ENCODE measurements around the gene FBLN1. TPM values are rescaled to one million over a fixed set of nuclear protein-coding genes. Genes with fewer than 3 reads are reported as not detected.

Gene FBLN1
- total and polyA plus RNA-seq, 9 of the 15 experiments (the other 6 are each of a cell fraction or from before 2014, with no cell fraction given): 0.66 TPM; not detected in 8

DNA sequence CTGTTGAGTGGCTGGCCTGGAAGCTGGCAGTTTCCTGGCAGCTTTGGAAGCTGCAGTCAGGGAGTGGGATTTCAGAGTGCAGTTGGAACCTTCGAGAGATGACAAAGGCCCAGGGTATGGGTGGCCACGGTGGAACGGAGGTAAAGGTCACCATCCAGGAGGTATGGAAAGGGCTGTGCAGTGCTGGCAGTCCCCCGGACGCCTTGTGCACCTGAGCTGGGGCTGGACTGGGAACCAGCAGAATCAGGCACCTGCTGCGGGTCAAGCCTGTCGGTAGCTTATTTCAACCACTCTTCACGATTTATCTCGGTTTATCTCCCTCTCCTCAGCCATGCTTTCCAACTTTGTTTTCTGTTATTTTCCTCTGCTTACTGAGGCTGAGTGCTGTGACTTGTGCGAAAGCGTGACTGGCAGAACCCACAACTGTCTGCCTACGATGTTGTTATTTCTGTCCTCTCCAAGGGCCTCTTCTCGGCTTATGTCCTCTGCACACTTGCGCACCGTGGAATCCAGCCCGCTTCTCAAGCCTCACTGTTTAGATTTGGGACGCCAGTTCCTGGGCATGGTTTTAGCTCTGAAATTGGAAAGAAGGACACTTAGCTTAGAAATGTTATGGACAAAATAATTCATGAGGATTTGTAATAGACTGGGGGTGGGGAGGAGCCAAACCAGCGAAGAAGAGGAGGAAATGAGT, 145.0 kb downstream of the FBLN1 start (continued):
- TF ChIP-seq, protein P1, sequence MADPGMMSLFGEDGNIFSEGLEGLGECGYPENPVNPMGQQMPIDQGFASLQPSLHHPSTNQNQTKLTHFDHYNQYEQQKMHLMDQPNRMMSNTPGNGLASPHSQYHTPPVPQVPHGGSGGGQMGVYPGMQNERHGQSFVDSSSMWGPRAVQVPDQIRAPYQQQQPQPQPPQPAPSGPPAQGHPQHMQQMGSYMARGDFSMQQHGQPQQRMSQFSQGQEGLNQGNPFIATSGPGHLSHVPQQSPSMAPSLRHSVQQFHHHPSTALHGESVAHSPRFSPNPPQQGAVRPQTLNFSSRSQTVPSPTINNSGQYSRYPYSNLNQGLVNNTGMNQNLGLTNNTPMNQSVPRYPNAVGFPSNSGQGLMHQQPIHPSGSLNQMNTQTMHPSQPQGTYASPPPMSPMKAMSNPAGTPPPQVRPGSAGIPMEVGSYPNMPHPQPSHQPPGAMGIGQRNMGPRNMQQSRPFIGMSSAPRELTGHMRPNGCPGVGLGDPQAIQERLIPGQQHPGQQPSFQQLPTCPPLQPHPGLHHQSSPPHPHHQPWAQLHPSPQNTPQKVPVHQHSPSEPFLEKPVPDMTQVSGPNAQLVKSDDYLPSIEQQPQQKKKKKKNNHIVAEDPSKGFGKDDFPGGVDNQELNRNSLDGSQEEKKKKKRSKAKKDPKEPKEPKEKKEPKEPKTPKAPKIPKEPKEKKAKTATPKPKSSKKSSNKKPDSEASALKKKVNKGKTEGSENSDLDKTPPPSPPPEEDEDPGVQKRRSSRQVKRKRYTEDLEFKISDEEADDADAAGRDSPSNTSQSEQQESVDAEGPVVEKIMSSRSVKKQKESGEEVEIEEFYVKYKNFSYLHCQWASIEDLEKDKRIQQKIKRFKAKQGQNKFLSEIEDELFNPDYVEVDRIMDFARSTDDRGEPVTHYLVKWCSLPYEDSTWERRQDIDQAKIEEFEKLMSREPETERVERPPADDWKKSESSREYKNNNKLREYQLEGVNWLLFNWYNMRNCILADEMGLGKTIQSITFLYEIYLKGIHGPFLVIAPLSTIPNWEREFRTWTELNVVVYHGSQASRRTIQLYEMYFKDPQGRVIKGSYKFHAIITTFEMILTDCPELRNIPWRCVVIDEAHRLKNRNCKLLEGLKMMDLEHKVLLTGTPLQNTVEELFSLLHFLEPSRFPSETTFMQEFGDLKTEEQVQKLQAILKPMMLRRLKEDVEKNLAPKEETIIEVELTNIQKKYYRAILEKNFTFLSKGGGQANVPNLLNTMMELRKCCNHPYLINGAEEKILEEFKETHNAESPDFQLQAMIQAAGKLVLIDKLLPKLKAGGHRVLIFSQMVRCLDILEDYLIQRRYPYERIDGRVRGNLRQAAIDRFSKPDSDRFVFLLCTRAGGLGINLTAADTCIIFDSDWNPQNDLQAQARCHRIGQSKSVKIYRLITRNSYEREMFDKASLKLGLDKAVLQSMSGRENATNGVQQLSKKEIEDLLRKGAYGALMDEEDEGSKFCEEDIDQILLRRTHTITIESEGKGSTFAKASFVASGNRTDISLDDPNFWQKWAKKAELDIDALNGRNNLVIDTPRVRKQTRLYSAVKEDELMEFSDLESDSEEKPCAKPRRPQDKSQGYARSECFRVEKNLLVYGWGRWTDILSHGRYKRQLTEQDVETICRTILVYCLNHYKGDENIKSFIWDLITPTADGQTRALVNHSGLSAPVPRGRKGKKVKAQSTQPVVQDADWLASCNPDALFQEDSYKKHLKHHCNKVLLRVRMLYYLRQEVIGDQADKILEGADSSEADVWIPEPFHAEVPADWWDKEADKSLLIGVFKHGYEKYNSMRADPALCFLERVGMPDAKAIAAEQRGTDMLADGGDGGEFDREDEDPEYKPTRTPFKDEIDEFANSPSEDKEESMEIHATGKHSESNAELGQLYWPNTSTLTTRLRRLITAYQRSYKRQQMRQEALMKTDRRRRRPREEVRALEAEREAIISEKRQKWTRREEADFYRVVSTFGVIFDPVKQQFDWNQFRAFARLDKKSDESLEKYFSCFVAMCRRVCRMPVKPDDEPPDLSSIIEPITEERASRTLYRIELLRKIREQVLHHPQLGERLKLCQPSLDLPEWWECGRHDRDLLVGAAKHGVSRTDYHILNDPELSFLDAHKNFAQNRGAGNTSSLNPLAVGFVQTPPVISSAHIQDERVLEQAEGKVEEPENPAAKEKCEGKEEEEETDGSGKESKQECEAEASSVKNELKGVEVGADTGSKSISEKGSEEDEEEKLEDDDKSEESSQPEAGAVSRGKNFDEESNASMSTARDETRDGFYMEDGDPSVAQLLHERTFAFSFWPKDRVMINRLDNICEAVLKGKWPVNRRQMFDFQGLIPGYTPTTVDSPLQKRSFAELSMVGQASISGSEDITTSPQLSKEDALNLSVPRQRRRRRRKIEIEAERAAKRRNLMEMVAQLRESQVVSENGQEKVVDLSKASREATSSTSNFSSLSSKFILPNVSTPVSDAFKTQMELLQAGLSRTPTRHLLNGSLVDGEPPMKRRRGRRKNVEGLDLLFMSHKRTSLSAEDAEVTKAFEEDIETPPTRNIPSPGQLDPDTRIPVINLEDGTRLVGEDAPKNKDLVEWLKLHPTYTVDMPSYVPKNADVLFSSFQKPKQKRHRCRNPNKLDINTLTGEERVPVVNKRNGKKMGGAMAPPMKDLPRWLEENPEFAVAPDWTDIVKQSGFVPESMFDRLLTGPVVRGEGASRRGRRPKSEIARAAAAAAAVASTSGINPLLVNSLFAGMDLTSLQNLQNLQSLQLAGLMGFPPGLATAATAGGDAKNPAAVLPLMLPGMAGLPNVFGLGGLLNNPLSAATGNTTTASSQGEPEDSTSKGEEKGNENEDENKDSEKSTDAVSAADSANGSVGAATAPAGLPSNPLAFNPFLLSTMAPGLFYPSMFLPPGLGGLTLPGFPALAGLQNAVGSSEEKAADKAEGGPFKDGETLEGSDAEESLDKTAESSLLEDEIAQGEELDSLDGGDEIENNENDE (IDR thresholded peaks at IDR 0.05; ENCODE audit: low read depth, low read length): no peak
- no peak for TF ChIP-seq KDM4B (IDR thresholded peaks at IDR 0.05; ENCODE audit: borderline replicate concordance in 2 of 2, low read depth in 1 of 2)
- no peak for TF ChIP-seq FIP1L1 (IDR thresholded peaks at IDR 0.05; ENCODE audit: low read depth, low read length, poor library complexity, severe bottlenecking)
- no peak for TF ChIP-seq TSC22D4 (tag; IDR thresholded peaks at IDR 0.05)
- TF ChIP-seq GABPB2 (CRISPR knock-in tag; conservative IDR thresholded peaks at IDR 0.05): no peak

Measured in K562 (cell line).